Measurements from ENCODE around the gene VN1R2.

VN1R2 gene

DNA sequence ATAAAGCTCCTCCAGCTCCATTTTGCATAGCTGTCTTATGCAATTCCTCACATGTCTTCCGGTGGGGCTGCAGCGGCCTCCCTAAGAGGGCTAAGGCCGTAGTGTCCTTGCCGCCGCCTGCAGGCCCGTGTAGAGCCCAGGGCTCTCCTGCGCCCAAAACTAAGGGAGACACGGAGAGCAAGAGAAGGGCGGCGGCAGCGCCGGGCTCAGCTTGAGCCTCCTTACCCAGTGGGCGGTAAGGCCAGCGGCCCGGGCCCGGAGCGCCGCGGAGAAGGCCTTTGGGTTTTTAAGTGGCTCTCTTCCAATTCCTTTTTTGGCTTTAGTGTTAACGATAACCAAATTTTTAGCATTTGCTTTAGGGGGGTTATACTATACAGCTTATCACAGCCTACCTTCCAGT, 33.5 kb upstream of the VN1R2 start:
- Histone ChIP-seq H2AFZ (ENCODE audit: low read length) (no peak overlapping the region), H3K27ac (ENCODE audit: low read depth, low read length, poor library complexity, severe bottlenecking) (no peak overlapping the region), H3K36me3 (ENCODE audit: insufficient read depth, low read length) (no peaks in the 10 kb centered on the region), H3K79me2 (ENCODE audit: insufficient read depth, low read length) (no peaks in the 10 kb centered on the region), H3K4me3 (ENCODE audit: low read depth, low read length, poor library complexity, severe bottlenecking) (no peak overlapping the region), H3K9me3 (ENCODE audit: low read length) (peaks cover 12% of the 10 kb centered on the region; the same call in 1 of the 2 replicates), H3K9ac (ENCODE audit: low read length) (no peak overlapping the region), H3K4me1 (ENCODE audit: insufficient read depth, low read length, severe bottlenecking) (no peaks in the 10 kb centered on the region), H3F3A (ENCODE audit: insufficient read depth, low read length) (no peaks in the 10 kb centered on the region), H3K9me2 (ENCODE audit: low read depth, low read length) (no peaks in the 10 kb centered on the region), H3K4me2 (ENCODE audit: low read length) (no peak overlapping the region), H4K20me1 (ENCODE audit: insufficient read depth, low read length) (no peaks in the 10 kb centered on the region), H3K27me3 (ENCODE audit: insufficient read depth, low read length) (no peaks in the 10 kb centered on the region)
- TF ChIP-seq EZH2 (IDR thresholded peaks at IDR 0.05; ENCODE audit: borderline replicate concordance, low read length) = no peak
- TF ChIP-seq, protein P1, sequence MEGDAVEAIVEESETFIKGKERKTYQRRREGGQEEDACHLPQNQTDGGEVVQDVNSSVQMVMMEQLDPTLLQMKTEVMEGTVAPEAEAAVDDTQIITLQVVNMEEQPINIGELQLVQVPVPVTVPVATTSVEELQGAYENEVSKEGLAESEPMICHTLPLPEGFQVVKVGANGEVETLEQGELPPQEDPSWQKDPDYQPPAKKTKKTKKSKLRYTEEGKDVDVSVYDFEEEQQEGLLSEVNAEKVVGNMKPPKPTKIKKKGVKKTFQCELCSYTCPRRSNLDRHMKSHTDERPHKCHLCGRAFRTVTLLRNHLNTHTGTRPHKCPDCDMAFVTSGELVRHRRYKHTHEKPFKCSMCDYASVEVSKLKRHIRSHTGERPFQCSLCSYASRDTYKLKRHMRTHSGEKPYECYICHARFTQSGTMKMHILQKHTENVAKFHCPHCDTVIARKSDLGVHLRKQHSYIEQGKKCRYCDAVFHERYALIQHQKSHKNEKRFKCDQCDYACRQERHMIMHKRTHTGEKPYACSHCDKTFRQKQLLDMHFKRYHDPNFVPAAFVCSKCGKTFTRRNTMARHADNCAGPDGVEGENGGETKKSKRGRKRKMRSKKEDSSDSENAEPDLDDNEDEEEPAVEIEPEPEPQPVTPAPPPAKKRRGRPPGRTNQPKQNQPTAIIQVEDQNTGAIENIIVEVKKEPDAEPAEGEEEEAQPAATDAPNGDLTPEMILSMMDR (IDR thresholded peaks at IDR 0.05; ENCODE audit: low read length) = no peak

DNA sequence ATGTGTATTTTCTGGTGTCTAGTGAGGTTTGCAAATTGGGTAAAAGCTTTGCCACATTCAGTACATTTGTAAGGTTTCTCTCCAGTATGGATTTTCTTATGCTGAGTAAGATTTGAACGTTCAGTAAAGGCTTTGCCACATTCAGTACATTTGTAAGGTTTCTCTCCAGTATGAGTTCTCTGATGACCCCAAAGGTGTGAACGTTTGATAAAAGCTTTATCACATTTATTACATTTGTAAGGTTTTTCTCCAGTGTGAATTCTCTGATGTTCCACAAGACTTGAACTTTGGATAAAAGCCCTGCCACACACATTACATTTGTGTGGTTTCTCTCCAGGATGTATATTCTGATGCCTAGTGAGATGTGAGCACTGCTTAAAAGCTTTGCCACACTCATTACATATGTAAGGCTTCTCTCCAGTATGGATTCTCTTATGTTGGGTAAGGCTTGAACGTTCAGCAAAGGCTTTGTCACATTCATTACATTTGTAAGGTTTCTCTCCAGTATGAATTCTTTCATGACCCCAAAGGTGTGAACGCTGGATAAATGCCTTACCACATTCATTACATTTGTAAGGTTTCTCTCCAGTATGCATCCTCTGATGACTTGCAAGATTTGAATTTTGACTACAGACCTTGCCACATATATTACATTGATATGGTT, 20.8 kb upstream of the VN1R2 start:
- no peak overlapping the region for H3K4me2 ChIP-seq (ENCODE audit: low read length)
- H3K27ac ChIP-seq (ENCODE audit: low read depth, low read length, poor library complexity, severe bottlenecking) = no peak overlapping the region
- no peak overlapping the region for H3K4me3 ChIP-seq (ENCODE audit: low read depth, low read length, poor library complexity, severe bottlenecking)
- H4K20me1 ChIP-seq (ENCODE audit: insufficient read depth, low read length) = no peaks in the 10 kb centered on the region
- H2AFZ ChIP-seq (ENCODE audit: low read length) = no peak overlapping the region
- H3K79me2 ChIP-seq (ENCODE audit: insufficient read depth, low read length) = no peaks in the 10 kb centered on the region
- TF ChIP-seq EZH2 (IDR thresholded peaks at IDR 0.05; ENCODE audit: borderline replicate concordance, low read length) = no peak
- TF ChIP-seq, protein P1 (IDR thresholded peaks at IDR 0.05; ENCODE audit: low read length) = no peak
- H3F3A ChIP-seq (ENCODE audit: insufficient read depth, low read length) = no peaks in the 10 kb centered on the region
- no peaks in the 10 kb centered on the region for H3K9me2 ChIP-seq (ENCODE audit: low read depth, low read length)
- H3K27me3 ChIP-seq (ENCODE audit: insufficient read depth, low read length) = no peaks in the 10 kb centered on the region
- H3K9me3 ChIP-seq (ENCODE audit: low read length) = peaks cover 27% of the 10 kb centered on the region
- no peak overlapping the region for H3K9ac ChIP-seq (ENCODE audit: low read length)
- H3K4me1 ChIP-seq (ENCODE audit: insufficient read depth, low read length, severe bottlenecking) = no peaks in the 10 kb centered on the region
- H3K36me3 ChIP-seq (ENCODE audit: insufficient read depth, low read length) = no peaks in the 10 kb centered on the region

DNA sequence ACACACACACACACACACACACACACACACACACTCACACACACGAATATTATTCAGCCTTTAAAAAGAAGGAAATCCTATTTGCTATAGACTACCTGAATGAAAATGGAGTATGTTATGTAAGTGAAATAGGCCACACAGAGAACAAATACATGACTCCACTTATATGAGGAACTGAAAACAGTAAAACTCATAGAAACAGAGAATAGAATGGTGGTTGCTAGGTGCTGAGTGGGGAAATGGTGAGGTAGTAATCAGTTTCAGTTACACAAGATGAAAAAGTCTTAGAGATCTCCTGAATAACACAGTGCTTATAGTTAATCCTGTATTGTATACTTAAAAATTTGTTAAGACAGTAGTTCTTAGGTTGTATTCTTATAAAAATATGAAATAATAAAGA, 11.6 kb upstream of the VN1R2 start:
- Histone ChIP-seq H3K27me3 (ENCODE audit: insufficient read depth, low read length) (no peaks in the 10 kb centered on the region), H3K4me2 (ENCODE audit: low read length) (no peak overlapping the region), H3K9me3 (ENCODE audit: low read length) (peaks cover 10% of the 10 kb centered on the region; the same call in 1 of the 2 replicates), H3K27ac (ENCODE audit: low read depth, low read length, poor library complexity, severe bottlenecking) (no peak overlapping the region), H2AFZ (ENCODE audit: low read length) (no peak overlapping the region), H3K36me3 (ENCODE audit: insufficient read depth, low read length) (no peaks in the 10 kb centered on the region), H4K20me1 (ENCODE audit: insufficient read depth, low read length) (no peaks in the 10 kb centered on the region), H3K4me3 (ENCODE audit: low read depth, low read length, poor library complexity, severe bottlenecking) (no peak overlapping the region), H3K4me1 (ENCODE audit: insufficient read depth, low read length, severe bottlenecking) (no peaks in the 10 kb centered on the region), H3K9ac (ENCODE audit: low read length) (no peak overlapping the region), H3K79me2 (ENCODE audit: insufficient read depth, low read length) (no peaks in the 10 kb centered on the region), H3K9me2 (ENCODE audit: low read depth, low read length) (no peaks in the 10 kb centered on the region), H3F3A (ENCODE audit: insufficient read depth, low read length) (no peaks in the 10 kb centered on the region)
- no peak for TF ChIP-seq EZH2 (IDR thresholded peaks at IDR 0.05; ENCODE audit: borderline replicate concordance, low read length)
- TF ChIP-seq, protein P1 (IDR thresholded peaks at IDR 0.05; ENCODE audit: low read length) = no peak

Measured in OCI-LY1 (cell line).